Suppressor macrophage (primary cell): ENCODE data around the gene ATXN1.
"Not testable (repeated sequence)": the region's sequence is repeated elsewhere in the genome, so short reads cannot be mapped to it uniquely, and the experiment has no call there.

Experiments
- DNase-seq, 4 experiments: peaks; one replicate each; pipeline ENCODE4 v3.0.0-alpha.2; 2020 to 2022

The ATXN1 gene

DNA sequence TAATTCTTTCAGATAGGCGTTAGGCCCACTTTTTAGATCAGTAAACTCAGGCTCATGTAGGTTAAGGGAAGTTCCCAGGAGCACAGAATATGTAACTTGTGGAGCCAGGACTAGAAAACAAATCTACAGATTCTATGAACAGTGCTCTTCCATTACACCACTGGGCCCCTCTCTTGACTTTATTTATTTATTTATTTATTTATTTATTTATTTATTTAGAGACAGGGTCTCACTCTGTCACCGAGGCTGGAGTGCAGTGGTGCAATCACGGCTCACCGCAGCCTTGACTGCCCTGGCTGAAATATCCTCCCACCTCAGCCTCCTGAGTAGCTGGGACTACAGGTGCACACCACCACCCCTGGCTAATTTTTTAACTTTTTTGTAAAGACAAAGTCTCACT, 382.9 kb downstream of the ATXN1 start:
- DNase-seq: not testable (repeated sequence)

DNA sequence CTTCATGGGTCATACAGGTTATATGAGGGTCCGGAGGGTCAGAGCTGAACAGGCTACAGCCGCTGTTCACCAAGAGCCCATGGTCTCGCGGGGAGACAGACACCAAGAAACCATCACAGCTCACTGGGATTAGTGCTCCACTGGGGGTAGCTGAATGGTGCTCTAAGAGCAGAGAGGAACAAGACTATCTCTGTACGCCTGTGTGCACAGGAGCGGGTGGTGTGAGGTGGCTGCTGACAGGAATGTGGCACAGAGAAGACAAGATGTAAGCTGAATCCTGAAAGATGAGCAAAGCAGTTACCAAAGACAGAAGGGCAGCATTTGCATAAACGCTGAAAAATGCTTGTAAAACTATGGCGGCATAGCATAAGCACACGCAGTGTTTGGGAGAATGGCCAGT, 383.8 kb downstream of the ATXN1 start:
- no peak for DNase-seq

DNA sequence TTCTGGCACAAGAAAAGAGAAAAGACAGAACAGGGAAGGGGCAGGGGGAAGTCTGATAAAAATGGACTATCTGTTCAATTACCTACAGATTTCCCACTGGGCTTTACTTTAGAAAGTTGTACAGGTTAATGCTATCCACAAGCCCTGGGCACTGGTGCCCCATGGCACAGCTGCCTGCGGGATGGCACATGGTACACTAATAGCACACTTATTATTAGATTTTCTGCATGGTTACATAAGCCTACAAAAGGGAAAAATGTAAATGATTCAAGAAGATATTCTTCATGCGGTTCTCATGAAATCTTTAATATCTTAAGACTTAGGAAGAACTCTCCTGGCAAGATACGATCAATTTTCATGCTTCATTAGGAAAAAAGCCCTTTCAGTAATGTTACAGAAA, 385.4 kb downstream of the ATXN1 start:
- DNase-seq: no peak

- DNase-seq: no peak
These were observed 386.1 kb downstream of the ATXN1 start for GRCh38 chr6:16375206-16375605.

DNA sequence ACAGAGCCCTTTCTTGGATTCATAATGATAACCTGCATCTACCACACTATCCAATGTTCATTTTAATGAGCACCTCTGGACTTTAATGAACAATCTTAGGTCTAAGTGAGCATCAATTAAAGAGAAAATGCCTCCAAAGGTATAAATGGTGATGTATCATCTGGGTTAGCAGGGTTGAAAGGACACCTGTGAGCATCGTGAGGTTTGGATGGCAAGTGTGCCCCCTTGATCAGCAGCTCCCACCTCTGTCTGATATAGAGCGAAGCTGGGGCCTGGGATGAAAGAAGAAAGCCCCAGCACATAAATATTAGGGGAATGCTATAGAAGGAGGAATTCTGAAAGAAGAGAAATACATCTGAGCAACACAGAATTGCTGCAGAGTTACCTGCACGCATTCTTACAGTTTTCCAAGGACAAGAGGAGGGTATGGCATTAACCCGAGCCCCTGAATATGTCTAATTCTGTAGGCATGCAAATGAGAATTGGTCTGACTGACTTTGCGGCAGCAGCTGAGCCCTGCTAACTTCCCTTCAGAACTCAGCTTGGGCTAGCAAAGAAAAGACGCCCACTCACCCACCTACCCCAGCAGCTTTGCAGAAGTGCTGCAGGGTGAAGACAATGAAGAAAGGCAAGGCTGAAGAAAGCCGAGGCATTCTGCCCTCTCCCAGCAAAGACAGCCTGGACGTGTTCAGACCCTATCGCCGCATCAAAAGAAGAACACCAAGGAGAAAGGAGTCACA, 386.6 kb downstream of the ATXN1 start:
- peak; percentile 87 to 94 (median 90) for DNase-seq

- DNase-seq: peak in 2 of 4 experiments; percentile 51 to 63
These were observed 387.2 kb downstream of the ATXN1 start for GRCh38 chr6:16374016-16374415.

DNA sequence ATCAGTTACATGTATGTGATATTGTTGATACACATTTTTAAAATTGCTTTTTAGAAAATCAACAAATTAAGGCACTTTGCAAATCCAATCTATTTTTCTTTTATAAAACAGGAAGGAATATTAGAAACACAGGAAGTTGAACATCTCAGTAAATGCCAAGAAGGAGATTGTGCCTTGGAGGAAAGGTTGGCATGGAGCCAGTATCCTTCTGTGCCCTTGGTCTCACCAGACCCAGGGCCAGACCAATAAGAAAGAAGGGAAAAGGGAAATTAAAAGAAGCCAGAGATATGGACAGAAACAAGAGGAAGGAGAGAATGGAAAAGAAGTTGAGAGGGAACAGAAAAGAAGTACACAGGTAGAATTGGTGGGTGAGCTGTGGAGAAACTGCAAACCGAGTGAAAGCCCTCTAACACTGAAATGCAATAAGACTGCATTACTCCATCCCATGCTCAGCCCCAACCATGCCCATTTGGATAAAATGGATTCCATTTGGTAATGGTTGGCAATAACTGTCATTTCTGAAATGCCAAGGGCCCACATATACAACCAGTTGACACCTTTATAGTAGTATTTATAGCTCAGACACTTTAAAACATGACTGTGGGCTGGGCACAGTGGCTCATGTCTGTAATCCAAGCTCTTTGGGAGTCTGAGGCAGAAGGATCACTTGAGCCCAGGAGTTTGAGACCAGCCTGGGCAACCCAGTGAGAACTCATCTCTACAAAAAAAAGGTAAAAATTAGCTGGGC, 389.1 kb downstream of the ATXN1 start:
- peak; percentile 32 to 67 (median 49) for DNase-seq

- DNase-seq: no peak
These were observed 389.9 kb downstream of the ATXN1 start for GRCh38 chr6:16371401-16371800.

- DNase-seq: no peak
These were observed 390.3 kb downstream of the ATXN1 start for GRCh38 chr6:16370943-16371342.

DNA sequence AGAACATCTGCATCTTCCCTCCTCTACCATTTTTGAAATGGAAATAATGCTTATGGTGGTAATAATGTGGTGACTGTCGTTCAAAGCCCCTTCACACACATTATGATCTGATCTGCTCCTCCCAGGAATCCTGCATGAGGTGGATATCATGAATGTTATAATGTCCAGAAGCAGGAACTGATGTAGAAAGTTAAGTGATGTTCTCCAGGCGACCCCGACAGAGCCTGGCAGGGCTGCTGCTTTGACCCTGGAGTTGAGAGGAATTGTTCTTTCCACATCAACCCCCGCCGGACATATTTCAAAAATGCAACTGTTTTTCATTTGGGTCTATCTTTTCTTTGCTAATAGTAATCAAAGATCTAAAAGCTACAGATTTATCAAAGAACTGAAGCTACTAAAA, 391.3 kb downstream of the ATXN1 start:
- DNase-seq: no peak

GRCh38 chr6:16369140-16369745, 392.0 kb downstream of the ATXN1 start:
- no peak for DNase-seq

GRCh38 chr6:16367571-16367970, 393.7 kb downstream of the ATXN1 start:
- DNase-seq: no peak

DNA sequence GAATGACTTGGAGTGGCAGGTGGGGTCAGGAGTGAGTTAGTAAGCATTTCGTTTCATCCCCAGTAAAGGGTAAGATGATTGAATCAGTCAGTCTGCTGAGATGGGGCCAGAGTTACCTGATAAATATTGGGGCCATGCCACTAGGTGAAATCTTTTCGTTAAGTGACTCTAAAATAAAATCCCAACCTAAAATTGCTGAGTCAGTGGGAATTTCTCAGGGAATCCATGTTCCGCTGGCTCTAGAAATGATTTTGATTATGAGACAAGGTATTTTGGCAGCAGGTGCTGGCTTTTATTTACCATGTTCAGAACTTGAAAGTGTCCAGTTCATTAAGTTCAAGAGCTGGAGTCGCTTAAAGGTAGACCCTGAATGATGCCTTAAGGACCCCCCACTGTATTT, 397.5 kb downstream of the ATXN1 start:
- DNase-seq: no peak

GRCh38 chr6:16362819-16363589, 398.3 kb downstream of the ATXN1 start:
- no peak for DNase-seq

DNA sequence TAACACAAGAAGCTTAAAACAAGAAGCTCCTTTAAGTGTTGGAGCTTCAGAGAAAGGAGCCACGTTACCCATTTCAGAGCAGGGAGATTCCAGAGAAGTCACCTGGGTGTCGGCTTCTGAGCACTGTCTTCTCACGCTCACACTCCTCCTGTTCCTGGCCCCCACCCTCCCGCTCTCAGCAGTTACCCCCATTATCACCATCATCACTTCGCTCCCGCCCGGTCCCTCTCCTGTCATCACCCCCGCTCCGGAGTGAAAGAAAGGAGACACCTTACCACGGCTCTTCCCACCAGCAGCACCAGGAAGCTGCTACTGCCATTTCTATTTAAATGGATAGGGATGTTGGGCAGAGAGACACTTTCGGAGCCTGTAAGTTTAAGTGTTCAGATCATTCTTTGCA, 399.0 kb downstream of the ATXN1 start:
- no peak for DNase-seq

DNA sequence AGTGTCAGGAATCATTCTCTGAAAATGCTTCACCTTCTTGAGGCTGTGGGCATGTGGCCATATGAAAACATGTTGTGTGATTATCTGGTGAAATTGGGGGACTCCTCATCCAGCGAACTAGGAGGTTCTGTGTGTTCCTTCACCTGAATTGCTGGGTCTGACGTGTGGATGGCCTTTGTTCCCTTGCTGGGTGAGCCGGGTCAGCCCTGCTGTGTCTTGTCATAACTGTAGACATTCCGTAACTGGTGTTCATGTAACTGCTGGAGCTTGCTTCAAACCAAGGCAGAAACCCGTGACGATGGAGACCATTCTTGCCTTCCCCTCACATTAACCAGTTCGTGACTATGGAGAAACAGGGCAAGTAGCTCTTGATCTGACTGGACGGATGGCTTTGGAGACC, 399.4 kb downstream of the ATXN1 start:
- DNase-seq: no peak

GRCh38 chr6:16361121-16361520, 400.1 kb downstream of the ATXN1 start:
- no peak for DNase-seq

- DNase-seq: peak; percentile 29 to 54 (median 40)
These were observed 400.9 kb downstream of the ATXN1 start for GRCh38 chr6:16360365-16360764.

- DNase-seq: no peak
These were observed 401.7 kb downstream of the ATXN1 start for GRCh38 chr6:16359563-16359962.

- DNase-seq: no peak
These were observed 402.6 kb downstream of the ATXN1 start for GRCh38 chr6:16358531-16359138.

GRCh38 chr6:16355699-16356446, 405.4 kb downstream of the ATXN1 start:
- DNase-seq: peak; percentile 24 to 68 (median 60)

GRCh38 chr6:16355238-16355637, 406.0 kb downstream of the ATXN1 start:
- DNase-seq: no peak
